Muscle of back (tissue), 11 donors: ENCODE data around the gene CACNA1B. TPM values are rescaled to one million over a fixed set of nuclear protein-coding genes. Genes with fewer than 3 reads are reported as not detected.
"Not testable (repeated sequence)": the region's sequence is repeated elsewhere in the genome, so short reads cannot be mapped to it uniquely, and the experiment has no call there.

Experiments used
- DNase-seq, 3 donors: peaks; one replicate each; pipeline versions ENCODE4 v3.0.0 to v3.0.0-alpha.2; 2013
- polyA plus RNA-seq, 10 donors: library from polyadenylated mRNA; unstranded; fragments of 120-200 nt; gene quantifications; one replicate each; pipeline ENCODE4 v1.2.1, GENCODE V29; 2013; ENCODE audit not compliant: insufficient read length in 10 of 10

CACNA1B gene
- polyA plus RNA-seq, 10 donors: 0.28 to 0.88 (median 0.47) TPM

DNA sequence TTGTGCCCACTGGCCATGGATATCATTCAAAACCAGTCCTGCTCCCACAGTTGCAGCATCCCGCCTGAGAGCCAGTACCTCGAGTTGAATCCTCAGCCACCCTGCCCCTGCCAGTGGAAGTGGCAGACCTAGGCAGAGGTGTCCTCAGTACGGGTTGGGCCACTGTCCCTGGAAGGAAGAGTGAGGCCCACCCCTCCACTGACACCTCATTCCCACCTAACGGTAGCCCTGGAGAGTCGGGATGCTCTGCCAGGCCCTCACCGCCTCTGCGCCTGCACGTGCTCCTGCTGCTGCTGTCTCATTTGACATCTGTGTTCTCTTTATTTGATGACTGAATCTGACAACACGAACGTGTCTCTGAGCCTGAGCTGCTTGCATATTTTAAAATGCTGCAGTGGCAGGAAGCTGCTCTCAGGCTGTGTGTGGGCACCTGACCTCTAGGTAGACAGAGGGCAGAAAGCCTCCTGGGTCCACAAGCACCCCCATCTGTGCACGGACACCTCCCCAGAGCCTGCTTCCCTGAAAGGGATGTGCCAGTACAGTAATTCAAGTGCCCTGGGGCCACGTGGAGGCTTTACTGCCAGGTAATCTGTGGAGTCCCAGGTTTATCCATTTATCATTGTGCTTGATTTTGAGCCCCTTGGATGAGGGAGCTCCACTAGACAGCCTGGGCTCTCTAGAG is 194.7 kb downstream of the CACNA1B start:
- no peak for DNase-seq

DNA sequence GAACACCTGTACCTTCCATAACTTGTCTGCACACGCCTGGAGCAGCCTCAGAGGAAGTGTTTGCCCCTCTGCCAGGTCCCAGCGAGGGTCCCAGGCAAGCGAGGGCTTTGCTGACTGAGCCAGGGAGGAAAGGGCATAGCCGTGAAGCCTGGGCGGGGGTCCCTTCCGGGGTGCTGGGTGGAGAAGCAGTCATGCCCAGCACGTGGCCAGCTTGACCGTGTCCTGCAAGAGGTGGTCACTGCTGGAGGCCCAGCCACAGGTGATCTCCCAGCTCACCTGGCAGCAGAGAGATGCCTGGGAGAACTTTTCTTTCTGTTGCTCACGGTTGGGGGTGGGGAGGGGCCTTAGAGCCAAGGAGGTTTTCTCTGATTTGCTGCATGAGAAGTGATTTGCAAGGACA is 195.3 kb downstream of the CACNA1B start:
- DNase-seq: no peak

DNA sequence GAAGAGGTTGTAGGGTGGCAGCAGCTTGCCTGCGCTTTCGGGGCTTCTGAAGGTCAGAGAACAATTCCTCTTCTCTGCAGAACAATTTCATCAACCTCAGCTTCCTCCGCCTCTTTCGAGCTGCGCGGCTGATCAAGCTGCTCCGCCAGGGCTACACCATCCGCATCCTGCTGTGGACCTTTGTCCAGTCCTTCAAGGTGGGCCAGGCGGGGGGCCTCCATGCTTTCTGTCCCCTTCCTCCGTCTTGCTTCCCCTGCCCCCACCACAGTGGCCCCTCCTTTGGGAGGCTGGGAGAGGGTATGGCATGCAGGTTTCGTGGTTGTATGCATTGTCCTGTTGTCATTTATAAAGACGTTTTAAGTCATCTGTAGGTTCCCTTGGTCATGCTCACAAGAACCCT is 195.8 kb downstream of the CACNA1B start:
- no peak for DNase-seq

DNA sequence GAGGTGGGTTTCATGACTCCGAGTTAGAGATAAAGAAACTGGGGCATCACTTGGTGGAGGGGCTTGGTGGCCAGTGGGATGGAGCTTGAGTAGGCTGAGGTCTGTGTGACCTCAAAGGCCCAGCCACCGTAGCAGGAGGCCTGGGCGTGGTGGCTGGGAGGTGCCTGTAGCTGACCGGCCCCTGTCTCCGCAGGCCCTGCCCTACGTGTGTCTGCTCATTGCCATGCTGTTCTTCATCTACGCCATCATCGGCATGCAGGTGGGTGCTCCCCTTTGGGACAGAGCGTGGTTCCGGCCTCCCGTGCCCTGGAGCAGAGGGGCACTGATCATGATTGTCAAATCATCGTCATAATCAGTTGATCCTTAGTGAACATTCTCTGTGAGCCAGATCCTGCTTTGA is 196.2 kb downstream of the CACNA1B start:
- no peak for DNase-seq

DNA sequence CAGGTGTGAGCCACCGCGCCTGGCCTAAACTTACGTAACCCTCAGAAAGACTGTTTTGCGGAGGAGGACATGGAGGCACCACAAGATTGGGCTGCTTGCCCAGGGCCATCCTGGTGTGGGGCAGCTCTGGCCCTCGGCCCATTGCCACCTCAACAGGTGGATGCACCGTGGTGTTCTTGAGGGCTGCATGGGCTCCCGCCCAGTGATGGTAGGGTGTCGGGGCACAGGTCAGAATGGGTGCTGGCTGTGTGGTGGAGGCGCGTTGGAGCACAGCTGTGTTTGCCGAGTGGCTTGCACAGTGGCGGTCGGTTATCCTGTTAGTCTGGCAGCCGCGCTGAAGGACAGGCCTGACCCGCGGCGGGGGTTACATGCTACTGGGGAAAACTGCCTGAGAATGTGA is 196.9 kb downstream of the CACNA1B start:
- no peak for DNase-seq

DNA sequence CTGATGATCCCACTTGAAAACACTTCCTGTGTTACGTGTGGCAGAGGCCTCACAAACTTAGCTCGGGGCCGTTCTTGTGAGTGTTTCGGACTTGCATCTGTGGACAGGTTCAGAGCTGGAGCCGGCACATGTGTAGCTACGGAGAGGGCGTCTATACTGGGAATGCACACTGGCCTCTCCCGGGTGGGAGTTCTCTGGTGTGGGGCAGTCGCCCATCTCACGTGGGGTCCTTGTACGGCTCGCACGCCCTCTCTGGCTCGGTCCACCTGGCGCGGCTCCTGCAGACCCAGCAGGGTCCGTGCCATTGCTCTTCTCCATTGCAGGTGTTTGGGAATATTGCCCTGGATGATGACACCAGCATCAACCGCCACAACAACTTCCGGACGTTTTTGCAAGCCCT is 197.9 kb downstream of the CACNA1B start:
- no peak for DNase-seq

DNA sequence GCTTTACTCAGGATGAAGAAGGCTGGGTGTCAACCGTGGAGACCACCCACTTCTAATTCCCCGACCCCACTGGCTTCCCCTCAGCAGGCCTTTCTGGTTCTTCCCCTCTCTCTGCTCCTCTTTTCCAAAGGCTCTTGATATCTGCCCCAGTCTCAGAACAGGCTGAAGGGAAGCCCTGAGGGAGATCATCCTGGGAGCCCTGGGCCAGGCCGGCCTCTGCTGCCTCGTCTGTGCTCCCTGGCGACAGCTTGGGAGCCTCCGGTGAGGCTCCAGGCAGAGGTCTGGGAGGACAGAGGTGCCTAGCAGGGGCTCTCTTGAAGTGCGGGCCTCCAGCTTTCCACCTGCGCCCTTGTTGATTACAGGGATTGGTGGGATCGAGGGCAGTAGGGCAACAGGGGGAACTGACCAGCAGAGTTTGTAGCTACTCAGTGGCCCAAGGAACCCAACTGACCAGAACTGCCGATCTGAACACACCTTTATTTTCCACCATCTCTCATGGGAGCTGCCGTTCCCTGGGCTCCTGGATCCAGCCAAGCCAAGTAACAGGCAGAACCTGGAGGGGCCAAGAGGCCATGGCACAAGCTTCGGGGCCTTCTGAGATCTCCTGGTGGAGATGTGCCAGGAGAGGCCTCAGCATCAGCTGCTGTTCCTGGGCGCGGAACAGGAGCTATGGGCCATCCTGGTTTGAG is 198.5 kb downstream of the CACNA1B start:
- DNase-seq: no peak

DNA sequence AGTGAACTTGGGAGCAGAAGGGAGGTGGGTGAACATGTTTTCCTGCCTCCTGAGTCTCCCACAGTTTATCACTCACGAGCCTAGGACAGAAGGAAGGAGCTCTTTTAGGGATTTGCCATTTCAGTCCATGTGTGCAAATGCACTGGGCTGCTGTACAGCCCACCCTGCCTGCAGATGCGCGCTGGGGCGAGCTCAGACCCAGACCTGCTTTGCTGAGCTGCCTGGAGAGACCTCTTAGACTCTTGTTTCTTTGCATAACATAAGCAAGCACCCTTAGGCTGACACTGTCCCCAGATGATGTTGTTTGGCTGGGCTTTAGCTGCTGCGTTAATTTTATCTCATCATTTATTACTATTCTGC is 199.0 kb downstream of the CACNA1B start:
- no peak for DNase-seq

DNA sequence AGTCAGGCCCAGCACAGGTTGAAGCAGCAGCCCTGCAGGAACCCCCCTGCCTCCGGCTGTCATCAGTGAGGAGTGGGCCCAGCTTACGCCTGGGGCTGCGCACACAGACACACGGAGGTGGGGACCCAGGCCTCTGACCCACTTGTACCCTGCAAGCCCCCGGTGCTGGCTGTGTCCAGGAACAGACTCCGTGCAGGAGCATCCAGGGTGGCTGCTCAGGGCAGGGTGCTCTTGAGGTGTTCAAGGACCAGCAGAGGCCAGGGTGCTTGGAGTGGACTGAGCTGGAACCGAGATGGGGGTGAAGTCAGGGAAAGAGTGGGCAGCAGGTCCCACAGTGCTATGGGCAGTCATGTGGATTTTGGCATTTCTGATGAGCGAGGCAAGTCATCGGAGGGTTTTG is 199.5 kb downstream of the CACNA1B start:
- no peak for DNase-seq

DNA sequence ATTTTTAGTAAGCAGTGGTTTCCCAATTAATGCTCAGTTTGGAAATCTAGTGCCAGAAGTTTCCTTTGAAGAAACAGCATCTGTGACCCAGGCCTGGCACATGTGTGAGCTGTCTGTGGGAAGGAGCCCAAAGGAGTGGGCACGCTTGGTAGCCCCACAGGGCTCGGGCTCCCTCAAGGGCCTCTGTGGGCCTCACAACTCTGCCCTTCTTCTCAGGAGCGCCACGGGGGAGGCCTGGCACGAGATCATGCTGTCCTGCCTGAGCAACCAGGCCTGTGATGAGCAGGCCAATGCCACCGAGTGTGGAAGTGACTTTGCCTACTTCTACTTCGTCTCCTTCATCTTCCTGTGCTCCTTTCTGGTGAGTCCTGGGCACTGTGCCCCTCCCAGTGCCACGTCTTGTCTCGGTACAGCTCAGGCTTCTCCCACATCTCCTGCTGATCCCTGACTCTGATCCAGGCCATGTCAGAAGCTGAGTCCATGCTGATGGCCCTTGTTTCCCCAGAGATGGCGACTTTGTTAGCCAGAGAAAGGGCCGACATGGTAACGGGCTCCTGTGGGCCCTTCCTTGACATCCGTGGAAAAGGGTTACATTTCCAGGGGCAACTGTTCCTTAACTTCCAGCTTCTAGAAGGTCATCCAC is 200.4 kb downstream of the CACNA1B start:
- no peak for DNase-seq

DNA sequence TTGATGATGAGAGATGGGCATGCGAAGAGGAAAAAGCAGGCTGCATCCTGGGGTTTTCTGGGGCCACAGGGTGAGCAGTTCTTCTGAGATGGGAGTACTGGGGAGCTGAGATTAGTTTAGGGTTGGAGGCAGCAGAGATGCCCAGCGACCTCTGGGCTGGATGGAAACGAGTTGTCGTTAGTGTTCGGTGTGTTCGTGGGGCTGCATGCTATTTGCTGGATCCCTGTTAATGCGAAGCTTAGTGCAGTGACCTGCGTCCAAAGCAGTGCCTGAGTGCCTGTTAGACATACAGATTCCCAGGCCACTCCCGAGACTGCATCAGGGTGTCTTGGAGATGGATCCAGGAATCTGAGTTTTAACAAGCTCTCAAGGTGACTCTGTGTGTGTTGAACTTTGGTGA is 201.3 kb downstream of the CACNA1B start:
- no peak for DNase-seq

DNA sequence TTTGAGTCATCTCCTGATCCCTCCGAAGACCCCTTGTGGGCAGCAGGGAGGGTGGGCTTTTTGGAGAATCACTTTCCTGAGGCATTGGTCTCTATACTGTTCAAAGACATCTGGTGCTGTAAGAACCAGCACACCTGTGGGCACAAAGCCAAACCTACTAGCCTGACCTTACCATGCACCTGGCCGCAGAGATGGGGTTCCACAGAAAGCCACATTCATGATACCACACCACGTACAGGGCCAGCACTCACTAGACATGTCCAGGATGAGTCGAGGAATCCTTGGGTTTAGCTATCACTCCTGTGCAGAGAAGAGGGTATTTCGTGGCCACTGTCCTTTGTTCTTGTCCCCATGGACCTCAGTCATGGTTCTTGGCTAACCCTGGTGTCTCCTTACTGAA is 203.4 kb downstream of the CACNA1B start:
- no peak for DNase-seq

DNA sequence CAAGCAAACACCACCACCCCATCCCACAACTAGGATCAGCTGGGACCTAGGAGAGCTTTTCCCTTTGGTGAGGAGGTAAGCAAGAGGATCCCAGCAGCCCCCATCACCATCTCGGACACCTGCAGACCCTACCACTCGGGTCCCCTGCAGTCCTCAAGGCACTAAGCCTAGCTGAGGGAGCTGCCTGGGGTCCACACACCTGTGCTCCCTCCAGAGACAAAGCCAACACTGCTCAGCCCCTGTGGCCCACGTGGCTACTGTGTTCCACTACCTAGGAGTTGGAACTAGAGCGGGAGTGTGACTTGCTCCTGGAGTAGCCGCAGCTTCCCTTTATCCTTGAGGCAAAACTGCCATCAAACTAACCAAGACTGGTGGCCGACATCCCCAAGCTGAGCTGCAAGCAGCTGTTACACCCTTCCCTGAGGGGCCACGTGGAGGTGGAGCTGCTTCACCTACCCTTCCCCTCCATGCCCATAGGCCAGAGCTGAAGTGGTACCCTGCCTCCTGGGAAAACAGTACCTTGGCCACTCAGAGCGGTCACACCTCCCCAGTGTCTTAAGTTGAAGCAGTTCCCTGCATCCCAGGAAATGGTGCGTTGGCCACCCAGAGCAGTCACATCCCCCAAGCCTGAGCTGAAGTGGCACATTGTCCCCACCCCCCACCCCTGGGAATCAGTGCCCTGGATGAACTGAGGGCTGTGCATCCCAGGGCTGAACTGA is 205.5 kb downstream of the CACNA1B start:
- no peak for DNase-seq

DNA sequence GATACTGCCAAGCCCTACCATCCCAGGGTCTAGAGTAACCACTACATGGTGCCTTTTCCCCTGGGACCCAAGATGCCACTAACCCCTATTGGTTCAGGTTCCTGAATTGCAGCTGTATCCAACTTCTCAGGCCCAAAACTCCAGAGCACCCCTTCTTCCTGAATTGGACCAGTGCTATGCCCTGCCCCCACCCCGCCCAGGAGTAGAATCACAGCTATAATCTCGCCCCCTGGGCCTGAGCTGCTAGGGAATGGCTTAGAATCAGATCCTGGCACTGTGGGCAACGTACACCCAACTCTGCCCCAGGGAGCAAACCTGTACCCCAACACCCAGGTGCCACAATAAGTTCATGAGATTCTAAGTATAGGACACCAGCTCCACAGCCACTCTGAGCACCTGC is 206.3 kb downstream of the CACNA1B start:
- DNase-seq: no peak

DNA sequence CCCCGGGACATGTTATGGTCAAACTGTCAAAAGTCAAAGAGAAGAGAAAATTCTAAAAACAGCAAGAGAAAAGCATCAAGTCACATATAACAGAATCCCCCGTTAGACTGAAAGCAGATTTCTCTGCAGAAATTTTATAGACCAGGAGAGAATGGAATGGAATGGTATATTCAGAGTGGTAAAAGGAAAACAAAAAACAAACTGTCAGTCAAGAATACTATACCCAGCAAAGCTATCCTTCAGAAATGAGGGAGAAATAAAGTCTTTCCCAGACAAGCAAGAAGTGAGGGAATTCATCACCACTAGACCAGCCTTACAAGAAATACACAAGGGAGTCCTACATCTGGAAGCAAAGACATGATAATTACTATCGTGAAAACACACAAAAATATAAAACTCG is 208.0 kb downstream of the CACNA1B start:
- no peak for DNase-seq

DNA sequence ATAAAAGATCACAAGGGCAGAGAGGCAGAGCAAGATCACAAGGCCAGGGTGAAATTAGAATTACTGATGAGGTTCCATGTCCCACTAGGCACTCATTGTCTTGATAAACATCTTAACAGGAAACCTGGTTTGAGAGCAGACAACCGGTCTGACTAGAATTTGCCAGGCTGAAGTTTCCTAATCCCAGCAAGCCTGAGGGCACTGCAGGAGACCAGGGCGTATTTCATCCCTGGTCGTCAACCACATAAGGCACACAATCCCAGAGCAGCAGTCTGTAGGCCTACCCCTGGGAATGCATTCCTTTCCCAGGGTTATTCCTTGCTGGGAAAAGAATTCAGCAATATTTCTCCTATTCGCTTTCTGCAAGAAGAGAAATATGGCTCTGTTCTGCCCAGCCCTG is 214.5 kb downstream of the CACNA1B start:
- not testable (repeated sequence) for DNase-seq

DNA sequence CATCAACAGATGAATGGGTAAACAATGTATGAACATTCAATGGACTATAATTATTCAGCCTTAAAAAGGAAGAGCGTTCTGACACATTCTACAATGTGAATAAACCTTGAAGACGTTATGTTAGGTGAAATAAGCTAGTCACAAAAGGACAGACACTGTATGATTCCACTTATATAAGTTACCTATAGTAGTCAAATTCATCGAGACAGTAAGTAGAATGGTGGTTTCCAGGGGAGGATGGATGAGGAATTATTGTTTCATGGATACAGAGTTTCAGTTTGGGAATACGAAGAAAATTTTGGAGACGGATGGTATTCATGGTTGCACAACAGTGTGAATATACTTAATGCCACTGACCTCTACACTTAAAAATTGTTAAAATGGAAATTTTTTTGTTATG is 216.4 kb downstream of the CACNA1B start:
- DNase-seq: no peak

DNA sequence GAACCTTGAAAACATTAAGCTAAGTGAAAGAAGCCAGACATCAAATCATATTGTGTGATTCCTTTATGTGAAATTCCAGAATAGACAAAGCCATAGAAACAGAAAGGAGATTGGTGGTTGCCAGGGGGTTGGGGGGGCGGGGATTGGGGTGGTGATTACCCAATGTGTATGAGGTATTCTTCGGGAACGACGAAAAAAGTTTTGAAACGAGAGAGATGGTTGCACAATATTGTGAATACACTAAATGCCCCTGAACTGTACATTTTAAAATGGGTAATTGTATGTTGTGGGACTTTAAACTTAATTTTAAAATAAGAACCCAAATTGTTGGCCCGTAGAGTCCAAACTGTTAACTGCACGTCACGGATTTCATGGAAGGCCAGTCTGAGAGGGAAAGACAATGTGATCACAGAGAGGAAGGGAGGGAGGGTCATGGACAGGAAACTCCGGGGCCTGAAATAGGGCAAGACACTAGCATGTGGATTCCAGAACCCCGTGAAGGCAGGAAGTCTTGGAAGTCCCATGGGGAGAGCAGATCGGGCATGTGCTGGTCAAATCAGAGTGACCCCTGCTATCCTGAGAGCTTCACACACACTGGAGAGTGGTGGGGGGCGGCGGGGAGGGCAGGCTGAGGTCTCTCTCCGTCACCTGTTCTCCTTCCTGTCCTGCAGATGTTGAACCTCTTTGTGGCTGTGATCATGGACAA is 218.4 kb downstream of the CACNA1B start:
- no peak for DNase-seq

DNA sequence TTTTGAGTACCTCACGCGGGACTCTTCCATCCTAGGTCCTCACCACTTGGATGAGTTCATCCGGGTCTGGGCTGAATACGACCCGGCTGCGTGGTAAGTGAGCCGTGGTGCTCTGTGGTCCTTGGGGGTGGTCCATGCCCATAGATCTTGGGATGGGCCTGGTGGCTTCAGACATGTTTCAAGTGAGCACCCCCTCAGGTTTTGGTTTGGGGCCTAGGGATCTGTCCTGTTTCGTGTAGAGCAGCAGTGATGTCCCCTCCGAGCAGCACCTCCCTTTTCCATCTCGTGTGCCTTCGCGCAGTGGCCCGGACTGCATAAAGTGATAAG is 218.9 kb downstream of the CACNA1B start:
- no peak for DNase-seq

DNA sequence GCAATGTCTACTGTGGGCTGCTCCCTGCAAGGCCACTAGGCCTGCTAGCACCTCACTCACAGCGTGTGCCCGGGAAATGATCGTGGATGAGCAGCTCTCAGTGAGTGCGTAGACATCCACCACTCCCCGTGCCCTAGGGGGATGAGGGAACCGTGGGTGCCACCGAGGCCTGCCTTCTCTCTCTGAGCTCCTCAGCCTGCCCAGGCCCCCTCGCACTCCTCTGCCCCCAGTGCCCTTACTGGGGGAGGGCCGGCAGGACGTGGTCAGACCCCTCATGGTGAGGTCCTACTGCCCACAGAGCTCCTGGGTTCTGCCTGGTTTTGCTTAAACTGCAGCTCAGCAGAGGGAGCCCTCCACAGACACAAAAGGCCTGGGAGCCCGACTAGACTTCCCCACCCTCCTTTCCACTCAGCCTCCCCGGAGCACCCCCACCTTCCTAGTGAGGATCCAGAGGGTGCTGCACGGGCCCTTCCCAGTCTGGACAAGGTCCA is 220.0 kb downstream of the CACNA1B start:
- DNase-seq: no peak

DNA sequence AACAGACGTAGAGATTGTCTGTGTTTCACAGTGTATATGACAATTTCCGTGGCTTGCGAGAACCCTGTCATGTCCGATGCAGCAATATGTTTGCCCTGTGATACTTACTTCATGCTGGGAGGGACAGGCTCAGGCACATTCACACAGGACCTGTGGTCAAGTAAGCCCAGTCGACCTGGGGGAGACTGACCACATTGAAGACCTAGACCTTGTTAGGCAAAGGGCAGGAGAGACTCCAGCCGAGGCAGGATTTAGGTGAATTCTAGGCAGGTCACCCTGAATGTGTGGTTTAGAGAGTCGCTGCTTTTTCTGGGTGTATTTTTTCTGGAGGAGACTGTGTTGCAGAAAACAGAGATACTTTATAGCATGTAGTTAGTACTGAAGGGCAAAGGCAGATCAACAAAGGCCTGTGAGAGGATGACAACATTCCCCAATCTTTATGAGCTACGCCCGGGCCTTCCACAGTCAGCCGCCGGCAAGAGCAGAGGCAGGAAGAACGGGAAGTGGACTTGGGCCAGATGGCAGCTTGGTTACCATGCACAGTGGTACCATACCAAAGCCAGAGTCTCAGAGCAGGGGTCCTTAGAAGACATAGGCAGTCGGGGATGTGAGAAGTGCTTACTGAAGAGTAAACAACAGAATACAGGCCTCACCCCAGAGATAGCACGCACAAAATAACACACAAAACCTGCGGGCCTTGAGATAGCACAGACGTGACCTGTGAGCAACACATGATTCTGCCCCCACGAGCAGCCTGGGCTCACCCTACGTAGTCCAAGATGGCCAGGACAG is 220.7 kb downstream of the CACNA1B start:
- DNase-seq: no peak
